ENCODE data around the gene POGK. TPM values are rescaled to one million over a fixed set of nuclear protein-coding genes. Genes with fewer than 3 reads are reported as not detected.

The POGK gene
- total RNA-seq, 1 donor from 2014 or later: 60.3 TPM

- Mint-ChIP-seq H3K9me3 (ENCODE audit: unreplicated experiment) (peaks cover 2% of the 10 kb centered on the region), H3K4me1 (ENCODE audit: low read depth, unreplicated experiment) (no peaks in the 10 kb centered on the region), H3K4me3 (ENCODE audit: unreplicated experiment) (no peak overlapping the region), H3K27me3 (ENCODE audit: unreplicated experiment) (no peaks in the 10 kb centered on the region), H3K36me3 (ENCODE audit: unreplicated experiment) (no peaks in the 10 kb centered on the region), H3K27ac (ENCODE audit: unreplicated experiment) (no peak overlapping the region)
- no peak for DNase-seq
- TF ChIP-seq CTCF (IDR thresholded peaks at IDR 0.05; ENCODE audit: partially characterized antibody, unreplicated experiment): no peak
Measured at GRCh38 chr1:166868639-166869038, 29.4 kb downstream of the POGK start.

- Mint-ChIP-seq H3K36me3 (ENCODE audit: unreplicated experiment) (no peaks in the 10 kb centered on the region), H3K4me1 (ENCODE audit: low read depth, unreplicated experiment) (no peaks in the 10 kb centered on the region), H3K9me3 (ENCODE audit: unreplicated experiment) (peaks cover 2% of the 10 kb centered on the region), H3K4me3 (ENCODE audit: unreplicated experiment) (no peak overlapping the region), H3K27me3 (ENCODE audit: unreplicated experiment) (no peaks in the 10 kb centered on the region), H3K27ac (ENCODE audit: unreplicated experiment) (no peak overlapping the region)
- TF ChIP-seq CTCF (IDR thresholded peaks at IDR 0.05; ENCODE audit: partially characterized antibody, unreplicated experiment): no peak
- DNase-seq: no peak
Measured at GRCh38 chr1:166869318-166870099, 30.2 kb downstream of the POGK start.

- no peak overlapping the region for H3K4me3 Mint-ChIP-seq (ENCODE audit: unreplicated experiment)
- no peak for DNase-seq
- no peaks in the 10 kb centered on the region for H3K4me1 Mint-ChIP-seq (ENCODE audit: low read depth, unreplicated experiment)
- no peak overlapping the region for H3K27ac Mint-ChIP-seq (ENCODE audit: unreplicated experiment)
- H3K27me3 Mint-ChIP-seq (ENCODE audit: unreplicated experiment): peaks cover 2% of the 10 kb centered on the region
- H3K36me3 Mint-ChIP-seq (ENCODE audit: unreplicated experiment): no peaks in the 10 kb centered on the region
- no peak for TF ChIP-seq CTCF (IDR thresholded peaks at IDR 0.05; ENCODE audit: partially characterized antibody, unreplicated experiment)
- peaks cover 8% of the 10 kb centered on the region for H3K9me3 Mint-ChIP-seq (ENCODE audit: unreplicated experiment)
Measured at GRCh38 chr1:166870584-166870983, 31.3 kb downstream of the POGK start.

GRCh38 chr1:166874464-166874863, 35.2 kb downstream of the POGK start:
- Mint-ChIP-seq H3K27me3 (ENCODE audit: unreplicated experiment) (peaks cover 2% of the 10 kb centered on the region), H3K27ac (ENCODE audit: unreplicated experiment) (no peak overlapping the region), H3K36me3 (ENCODE audit: unreplicated experiment) (no peaks in the 10 kb centered on the region), H3K4me3 (ENCODE audit: unreplicated experiment) (peak overlapping the region; percentile 93), H3K4me1 (ENCODE audit: low read depth, unreplicated experiment) (no peaks in the 10 kb centered on the region), H3K9me3 (ENCODE audit: unreplicated experiment) (peaks cover 14% of the 10 kb centered on the region)
- no peak for TF ChIP-seq CTCF (IDR thresholded peaks at IDR 0.05; ENCODE audit: partially characterized antibody, unreplicated experiment)
- DNase-seq: no peak

GRCh38 chr1:166875302-166875733, 36.0 kb downstream of the POGK start:
- Mint-ChIP-seq H3K36me3 (ENCODE audit: unreplicated experiment) (no peaks in the 10 kb centered on the region), H3K27me3 (ENCODE audit: unreplicated experiment) (peaks cover 2% of the 10 kb centered on the region), H3K27ac (ENCODE audit: unreplicated experiment) (peak overlapping the region; percentile 82), H3K9me3 (ENCODE audit: unreplicated experiment) (peaks cover 14% of the 10 kb centered on the region), H3K4me1 (ENCODE audit: low read depth, unreplicated experiment) (no peaks in the 10 kb centered on the region), H3K4me3 (ENCODE audit: unreplicated experiment) (peak overlapping the region; percentile 93)
- DNase-seq: no peak
- no peak for TF ChIP-seq CTCF (IDR thresholded peaks at IDR 0.05; ENCODE audit: partially characterized antibody, unreplicated experiment)
